ENCODE results near the gene C17orf58.

C17orf58 gene

GRCh38 chr17:68035131-68035522 is 38.9 kb upstream of the C17orf58 start:
- no peaks in the 10 kb centered on the region for H3K9me2 ChIP-seq (replicated peaks; ENCODE audit: low read depth, low read length)
- H3K9me3 ChIP-seq (ENCODE audit: insufficient read depth, low read depth, low read length), result no peaks in the 10 kb centered on the region
- H3K27me3 ChIP-seq (ENCODE audit: insufficient read depth, low read length, poor library complexity, severe bottlenecking), result peaks cover 9% of the 10 kb centered on the region
- peaks cover 30% of the 10 kb centered on the region for H3K4me1 ChIP-seq (ENCODE audit: insufficient read depth, low read length, poor library complexity, severe bottlenecking)
- peak overlapping the region; percentile 76 for H3K4me2 ChIP-seq (ENCODE audit: low read depth, low read length, poor library complexity, severe bottlenecking)
- peak overlapping the region; percentile 65; the same call in 1 of the 2 replicates for H2AFZ ChIP-seq (ENCODE audit: low read length)
- H3F3A ChIP-seq (ENCODE audit: low read depth), result no peaks in the 10 kb centered on the region
- peaks cover 31% of the 10 kb centered on the region; the same call in 1 of the 2 replicates for H3K36me3 ChIP-seq (ENCODE audit: insufficient read depth, low read length)
- TF ChIP-seq CTCF (conservative IDR thresholded peaks at IDR 0.05; ENCODE audit: low read length), result no peak
- no peak for TF ChIP-seq EZH2phosphoT487 (IDR thresholded peaks at IDR 0.05; ENCODE audit: borderline replicate concordance)
- peaks cover 38% of the 10 kb centered on the region for H4K20me1 ChIP-seq (ENCODE audit: insufficient read depth, low read length, poor library complexity, severe bottlenecking)
- peak overlapping the region; percentile 72 for H3K4me3 ChIP-seq (ENCODE audit: low read length, poor library complexity, severe bottlenecking)
- H3K9ac ChIP-seq (ENCODE audit: low read depth, low read length, poor library complexity, severe bottlenecking), result peak overlapping the region; percentile 58
- H3K79me2 ChIP-seq (ENCODE audit: insufficient read depth, low read length), result peaks cover 47% of the 10 kb centered on the region

- H3K36me3 ChIP-seq (ENCODE audit: insufficient read depth, low read length), result peaks cover 26% of the 10 kb centered on the region; the same call in 1 of the 2 replicates
- no peaks in the 10 kb centered on the region for H3F3A ChIP-seq (ENCODE audit: low read depth)
- peak overlapping the region; percentile 65; the same call in 1 of the 2 replicates for H2AFZ ChIP-seq (ENCODE audit: low read length)
- H3K9me3 ChIP-seq (ENCODE audit: insufficient read depth, low read depth, low read length), result no peaks in the 10 kb centered on the region
- TF ChIP-seq CTCF (conservative IDR thresholded peaks at IDR 0.05; ENCODE audit: low read length) (no peak), EZH2phosphoT487 (IDR thresholded peaks at IDR 0.05; ENCODE audit: borderline replicate concordance) (no peak)
- H3K9ac ChIP-seq (ENCODE audit: low read depth, low read length, poor library complexity, severe bottlenecking), result peak overlapping the region; percentile 58
- H3K27me3 ChIP-seq (ENCODE audit: insufficient read depth, low read length, poor library complexity, severe bottlenecking), result peaks cover 9% of the 10 kb centered on the region
- H3K9me2 ChIP-seq (replicated peaks; ENCODE audit: low read depth, low read length), result no peaks in the 10 kb centered on the region
- H3K4me1 ChIP-seq (ENCODE audit: insufficient read depth, low read length, poor library complexity, severe bottlenecking), result peaks cover 30% of the 10 kb centered on the region
- H3K4me2 ChIP-seq (ENCODE audit: low read depth, low read length, poor library complexity, severe bottlenecking), result peak overlapping the region; percentile 76
- H4K20me1 ChIP-seq (ENCODE audit: insufficient read depth, low read length, poor library complexity, severe bottlenecking), result peaks cover 36% of the 10 kb centered on the region
- peaks cover 40% of the 10 kb centered on the region for H3K79me2 ChIP-seq (ENCODE audit: insufficient read depth, low read length)
- peak overlapping the region; percentile 72 for H3K4me3 ChIP-seq (ENCODE audit: low read length, poor library complexity, severe bottlenecking)
Observed at GRCh38 chr17:68034452-68034776, 38.1 kb upstream of the C17orf58 start.

- Histone ChIP-seq H3K9ac (ENCODE audit: low read depth, low read length, poor library complexity, severe bottlenecking) (peak overlapping the region; percentile 58), H2AFZ (ENCODE audit: low read length) (no peak overlapping the region; the same call in 1 of the 2 replicates)
Observed at GRCh38 chr17:68033636-68034451, 37.6 kb upstream of the C17orf58 start.

More at GRCh38 chr17:68033636-68034451, 37.6 kb upstream of the C17orf58 start:
- peaks cover 31% of the 10 kb centered on the region for H4K20me1 ChIP-seq (ENCODE audit: insufficient read depth, low read length, poor library complexity, severe bottlenecking)
- H3K9me3 ChIP-seq (ENCODE audit: insufficient read depth, low read depth, low read length), result no peaks in the 10 kb centered on the region
- H3K27me3 ChIP-seq (ENCODE audit: insufficient read depth, low read length, poor library complexity, severe bottlenecking), result peaks cover 9% of the 10 kb centered on the region
- H3K4me2 ChIP-seq (ENCODE audit: low read depth, low read length, poor library complexity, severe bottlenecking), result peak overlapping the region; percentile 76
- TF ChIP-seq EZH2phosphoT487 (IDR thresholded peaks at IDR 0.05; ENCODE audit: borderline replicate concordance) (no peak), CTCF (conservative IDR thresholded peaks at IDR 0.05; ENCODE audit: low read length) (no peak)
- no peaks in the 10 kb centered on the region for H3K9me2 ChIP-seq (replicated peaks; ENCODE audit: low read depth, low read length)
- H3K79me2 ChIP-seq (ENCODE audit: insufficient read depth, low read length), result peaks cover 34% of the 10 kb centered on the region
- peaks cover 20% of the 10 kb centered on the region; the same call in 1 of the 2 replicates for H3K36me3 ChIP-seq (ENCODE audit: insufficient read depth, low read length)
- H3K4me3 ChIP-seq (ENCODE audit: low read length, poor library complexity, severe bottlenecking), result peak overlapping the region; percentile 72
- H3K4me1 ChIP-seq (ENCODE audit: insufficient read depth, low read length, poor library complexity, severe bottlenecking), result peaks cover 26% of the 10 kb centered on the region
- H3F3A ChIP-seq (ENCODE audit: low read depth), result no peaks in the 10 kb centered on the region
